IPS DF 6.9 (cell line): Measurements from ENCODE around the gene SLC9A7.

Experiments
- DNase-seq: peaks from one replicate; pipeline ENCODE4 v3.0.0-alpha.2; 2013; ENCODE audit warnings: low read depth, low spot score
- H3K27ac ChIP-seq: one replicate; pipeline ENCODE4 v1.5.1; 2013; ENCODE audit warnings: low read length, control low read depth
- H3K27me3 ChIP-seq: 2 replicates; pipeline ENCODE4 v1.6.1; 2013; ENCODE audit warnings: mild to moderate bottlenecking, low read length; ENCODE audit not compliant: control insufficient read depth, insufficient read depth
- H3K36me3 ChIP-seq: 2 replicates; pipeline ENCODE4 v1.6.1; 2013; ENCODE audit warnings: low read length; ENCODE audit not compliant: control insufficient read depth, insufficient read depth
- H3K4me1 ChIP-seq: 2 replicates; pipeline ENCODE4 v1.6.1; 2013; ENCODE audit warnings: low read length; ENCODE audit not compliant: control insufficient read depth, insufficient read depth
- H3K4me3 ChIP-seq: 2 replicates; pipeline ENCODE4 v1.5.1; 2013; ENCODE audit warnings: mild to moderate bottlenecking, low read length
- H3K9me3 ChIP-seq: 2 replicates; pipeline ENCODE4 v1.6.1; 2013; ENCODE audit warnings: low read length, inconsistent platforms; ENCODE audit not compliant: control insufficient read depth, insufficient read depth
- WGBS: extraction: QIAGEN DNeasy Blood & Tissue Kit; methylation state at CpG from one replicate; pipeline ENCODE4 v1.1.7; 2013; ENCODE audit warnings: mixed read lengths, missing lambda C conversion rate; ENCODE audit not compliant: insufficient read length, insufficient coverage; 5-methylcytosine and 5-hydroxymethylcytosine counted together

SLC9A7 gene

GRCh38 chrX:46610070-46610658 is 148.8 kb downstream of the SLC9A7 start:
- H3K36me3 ChIP-seq = no peaks in the 10 kb centered on the region
- whole genome bisulfite sequencing = no CpG with 5 or more reads among the region's 5 CpGs
- DNase-seq = no peak
- H3K4me1 ChIP-seq = no peaks in the 10 kb centered on the region
- no peaks in the 10 kb centered on the region for H3K9me3 ChIP-seq
- no peak overlapping the region for H3K4me3 ChIP-seq
- no peaks in the 10 kb centered on the region for H3K27me3 ChIP-seq
- H3K27ac ChIP-seq = no peak overlapping the region

- WGBS = no CpG with 5 or more reads among the region's 11 CpGs
- H3K27me3 ChIP-seq = no peaks in the 10 kb centered on the region
- H3K4me1 ChIP-seq = no peaks in the 10 kb centered on the region
- no peaks in the 10 kb centered on the region for H3K9me3 ChIP-seq
- H3K4me3 ChIP-seq = no peak overlapping the region
- H3K27ac ChIP-seq = no peak overlapping the region
- no peak for DNase-seq
- H3K36me3 ChIP-seq = no peaks in the 10 kb centered on the region
These were observed 151.0 kb downstream of the SLC9A7 start for GRCh38 chrX:46607916-46608315.

- Histone ChIP-seq H3K36me3 (no peaks in the 10 kb centered on the region), H3K4me1 (no peaks in the 10 kb centered on the region), H3K27me3 (no peaks in the 10 kb centered on the region), H3K4me3 (no peak overlapping the region), H3K27ac (no peak overlapping the region), H3K9me3 (no peaks in the 10 kb centered on the region)
- no CpG with 5 or more reads among the region's 6 CpGs for WGBS
- no peak for DNase-seq
These were observed 156.3 kb downstream of the SLC9A7 start for GRCh38 chrX:46602468-46603102.

- no peak for DNase-seq
- no CpG with 5 or more reads among the region's 6 CpGs for whole genome bisulfite sequencing
- Histone ChIP-seq H3K9me3 (no peaks in the 10 kb centered on the region), H3K27me3 (no peaks in the 10 kb centered on the region), H3K4me3 (no peak overlapping the region), H3K36me3 (no peaks in the 10 kb centered on the region), H3K27ac (no peak overlapping the region), H3K4me1 (no peaks in the 10 kb centered on the region)
These were observed 157.6 kb downstream of the SLC9A7 start for GRCh38 chrX:46601283-46601682.

- DNase-seq = no peak
- no peaks in the 10 kb centered on the region for H3K9me3 ChIP-seq
- no peaks in the 10 kb centered on the region for H3K36me3 ChIP-seq
- H3K27me3 ChIP-seq = no peaks in the 10 kb centered on the region
- H3K27ac ChIP-seq = no peak overlapping the region
- H3K4me3 ChIP-seq = no peak overlapping the region
- no peaks in the 10 kb centered on the region for H3K4me1 ChIP-seq
- no CpG with 5 or more reads among the region's 1 CpG for WGBS
These were observed 159.8 kb downstream of the SLC9A7 start for GRCh38 chrX:46599051-46599560.

- H3K9me3 ChIP-seq = no peaks in the 10 kb centered on the region
- no peaks in the 10 kb centered on the region for H3K27me3 ChIP-seq
- whole genome bisulfite sequencing = no CpG with 5 or more reads among the region's 6 CpGs
- no peaks in the 10 kb centered on the region for H3K36me3 ChIP-seq
- H3K4me1 ChIP-seq = no peaks in the 10 kb centered on the region
- no peak overlapping the region for H3K4me3 ChIP-seq
- no peak for DNase-seq
- H3K27ac ChIP-seq = no peak overlapping the region
These were observed 161.1 kb downstream of the SLC9A7 start for GRCh38 chrX:46597771-46598170.

GRCh38 chrX:46597208-46597607 is 161.7 kb downstream of the SLC9A7 start:
- no CpG with 5 or more reads among the region's 8 CpGs for WGBS
- H3K9me3 ChIP-seq = no peaks in the 10 kb centered on the region
- no peak for DNase-seq
- no peak overlapping the region for H3K27ac ChIP-seq
- H3K4me1 ChIP-seq = no peaks in the 10 kb centered on the region
- no peaks in the 10 kb centered on the region for H3K36me3 ChIP-seq
- no peaks in the 10 kb centered on the region for H3K27me3 ChIP-seq
- H3K4me3 ChIP-seq = no peak overlapping the region

GRCh38 chrX:46595084-46595483 is 163.8 kb downstream of the SLC9A7 start:
- no peaks in the 10 kb centered on the region for H3K36me3 ChIP-seq
- H3K4me1 ChIP-seq = no peaks in the 10 kb centered on the region
- no peak for DNase-seq
- H3K27me3 ChIP-seq = no peaks in the 10 kb centered on the region
- H3K27ac ChIP-seq = no peak overlapping the region
- WGBS = no CpG with 5 or more reads among the region's 1 CpG
- H3K4me3 ChIP-seq = no peak overlapping the region
- no peaks in the 10 kb centered on the region for H3K9me3 ChIP-seq

- H3K27me3 ChIP-seq = no peaks in the 10 kb centered on the region
- no peak overlapping the region for H3K27ac ChIP-seq
- DNase-seq = no peak
- no peaks in the 10 kb centered on the region for H3K36me3 ChIP-seq
- no CpG with 5 or more reads among the region's 7 CpGs for WGBS
- H3K9me3 ChIP-seq = no peaks in the 10 kb centered on the region
- H3K4me3 ChIP-seq = no peak overlapping the region
- peaks cover 6% of the 10 kb centered on the region for H3K4me1 ChIP-seq
These were observed 168.8 kb downstream of the SLC9A7 start for GRCh38 chrX:46589977-46590723.

- Histone ChIP-seq H3K36me3 (no peaks in the 10 kb centered on the region), H3K27me3 (no peaks in the 10 kb centered on the region), H3K4me3 (no peak overlapping the region), H3K9me3 (no peaks in the 10 kb centered on the region), H3K27ac (peak overlapping the region; percentile 69), H3K4me1 (peaks cover 7% of the 10 kb centered on the region)
- no CpG with 5 or more reads among the region's 4 CpGs for WGBS
- DNase-seq = no peak
These were observed 170.7 kb downstream of the SLC9A7 start for GRCh38 chrX:46588263-46588662.
